Mucosa of rectum (tissue), 2 donors: ENCODE measurements around the gene GLT1D1.

Source experiments
- H3K27ac ChIP-seq, 2 donors: one replicate each; pipeline ENCODE4 v1.7.0; 2013; ENCODE audit warnings: inconsistent platforms in 2 of 2, low read depth in 2 of 2, low read length in 2 of 2
- H3K27me3 ChIP-seq, 2 donors: one replicate each; pipeline ENCODE4 v1.7.0; 2013; ENCODE audit warnings: low read length in 2 of 2; ENCODE audit not compliant: control insufficient read depth in 2 of 2, insufficient read depth in 2 of 2
- H3K36me3 ChIP-seq, 2 donors: one replicate each; pipeline ENCODE4 v1.7.0; 2013; ENCODE audit warnings: low read length in 2 of 2; ENCODE audit not compliant: control insufficient read depth in 2 of 2, insufficient read depth in 2 of 2
- H3K4me1 ChIP-seq, 2 donors: one replicate each; pipeline ENCODE4 v1.7.0; 2013; ENCODE audit warnings: low read length in 2 of 2, mild to moderate bottlenecking in 1 of 2; ENCODE audit not compliant: control insufficient read depth in 2 of 2, insufficient read depth in 2 of 2
- H3K4me3 ChIP-seq, 2 donors: one replicate each; pipeline ENCODE4 v1.7.0; 2013; ENCODE audit warnings: low read length in 2 of 2
- H3K9ac ChIP-seq, 2 donors: one replicate each; pipeline ENCODE4 v1.7.0; 2013; ENCODE audit warnings: low read length in 2 of 2, low read depth in 1 of 2, mild to moderate bottlenecking in 1 of 2
- H3K9me3 ChIP-seq, 2 donors: one replicate each; pipeline ENCODE4 v1.7.0; 2013; ENCODE audit warnings: low read length in 2 of 2; ENCODE audit not compliant: control insufficient read depth in 2 of 2
- donor health status: healthy.
- donor health status: Normal muscosa, but diverticular disease.

GLT1D1 gene

DNA sequence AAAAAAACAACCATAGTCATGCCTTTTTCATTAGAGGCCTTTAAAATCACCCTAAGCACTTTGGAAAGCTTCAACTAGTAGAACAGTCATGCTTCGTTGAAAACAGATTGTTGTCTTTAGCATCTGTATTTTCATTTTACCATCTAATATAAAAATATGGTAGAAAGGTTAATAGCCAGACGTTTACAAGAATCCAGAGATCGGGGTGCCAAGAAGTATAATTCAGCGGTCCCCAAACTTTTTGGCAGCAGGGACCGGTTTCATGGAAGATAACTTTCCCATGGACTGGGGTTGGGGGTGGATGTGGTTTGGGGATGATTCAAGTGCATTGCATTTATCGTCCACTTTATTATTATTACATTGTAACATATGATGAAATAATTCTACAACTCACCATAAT lies 138.4 kb downstream of the GLT1D1 start:
- Histone ChIP-seq H3K4me1 (no peaks in the 10 kb centered on the region), H3K4me3 (no peak overlapping the region), H3K9me3 (no peaks in the 10 kb centered on the region), H3K27ac (no peak overlapping the region), H3K9ac (no peak overlapping the region), H3K27me3 (no peaks in the 10 kb centered on the region), H3K36me3 (no peaks in the 10 kb centered on the region)

DNA sequence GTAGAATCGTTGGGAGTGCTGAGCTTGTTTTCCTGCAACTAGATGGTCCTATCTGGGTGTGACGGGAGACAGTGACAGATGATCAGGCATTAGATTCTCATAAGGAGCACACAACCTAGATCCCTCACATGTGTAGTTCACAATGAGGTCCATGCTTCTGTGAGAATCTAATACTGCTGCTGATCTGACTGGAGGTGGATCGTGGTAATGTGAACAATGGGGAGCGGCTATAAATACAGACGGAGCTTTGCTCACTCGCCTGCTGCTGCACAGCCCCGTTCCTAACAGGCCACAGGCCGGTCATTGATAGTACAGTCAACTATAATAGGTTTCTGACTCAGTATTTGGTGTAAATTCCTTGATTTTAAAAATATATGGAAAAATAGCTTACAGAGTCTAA lies 138.8 kb downstream of the GLT1D1 start:
- Histone ChIP-seq H3K9ac (no peak overlapping the region), H3K27ac (no peak overlapping the region), H3K4me3 (no peak overlapping the region), H3K4me1 (no peaks in the 10 kb centered on the region), H3K27me3 (no peaks in the 10 kb centered on the region), H3K36me3 (no peaks in the 10 kb centered on the region), H3K9me3 (no peaks in the 10 kb centered on the region)

DNA sequence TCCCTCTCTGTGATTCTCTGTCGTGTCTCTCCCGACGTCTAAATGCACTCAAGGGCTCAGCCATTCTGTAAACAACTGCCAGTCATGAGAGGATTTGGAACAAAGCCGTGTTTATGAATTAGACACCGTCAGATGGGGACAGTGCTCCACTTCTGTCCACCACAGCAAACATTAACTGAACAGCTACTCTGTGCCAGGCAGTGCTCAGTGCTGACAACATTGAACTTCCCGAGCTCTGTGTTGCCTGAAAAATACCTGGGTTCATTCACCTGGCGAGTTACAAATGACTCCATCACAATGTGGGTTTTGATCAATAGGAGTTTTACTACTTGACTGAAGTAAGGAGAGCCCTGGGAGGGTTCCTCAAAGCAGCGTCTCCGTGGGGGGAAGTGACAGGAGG lies 139.3 kb downstream of the GLT1D1 start:
- H3K4me3 ChIP-seq = no peak overlapping the region
- no peak overlapping the region for H3K27ac ChIP-seq
- no peaks in the 10 kb centered on the region for H3K27me3 ChIP-seq
- H3K36me3 ChIP-seq = no peaks in the 10 kb centered on the region
- H3K4me1 ChIP-seq = no peaks in the 10 kb centered on the region
- H3K9me3 ChIP-seq = no peaks in the 10 kb centered on the region
- H3K9ac ChIP-seq = no peak overlapping the region

DNA sequence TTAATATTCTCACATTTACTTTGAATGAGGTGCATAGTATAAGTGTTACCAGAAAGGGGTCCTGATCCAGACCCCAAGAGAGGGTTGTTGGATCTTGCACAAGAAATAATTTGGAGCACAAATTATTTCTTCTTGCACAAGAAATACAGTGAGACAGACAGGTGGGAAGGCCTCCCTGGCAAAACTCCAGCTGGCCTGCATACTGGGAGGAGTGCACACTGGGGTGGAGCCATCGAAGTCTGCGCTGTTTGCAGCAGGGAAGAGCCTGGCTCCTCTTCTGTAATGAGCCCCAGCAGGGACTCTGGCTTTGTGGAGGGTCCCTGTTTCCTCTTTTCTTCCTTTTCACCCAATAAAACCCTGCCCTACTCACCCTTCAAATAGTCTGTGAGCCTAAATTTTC lies 141.6 kb downstream of the GLT1D1 start:
- Histone ChIP-seq H3K36me3 (no peaks in the 10 kb centered on the region), H3K9ac (no peak overlapping the region), H3K4me3 (no peak overlapping the region), H3K9me3 (peaks cover 0 to 4% of the 10 kb centered on the region in 2 donors), H3K27me3 (no peaks in the 10 kb centered on the region), H3K27ac (no peak overlapping the region), H3K4me1 (no peaks in the 10 kb centered on the region)

DNA sequence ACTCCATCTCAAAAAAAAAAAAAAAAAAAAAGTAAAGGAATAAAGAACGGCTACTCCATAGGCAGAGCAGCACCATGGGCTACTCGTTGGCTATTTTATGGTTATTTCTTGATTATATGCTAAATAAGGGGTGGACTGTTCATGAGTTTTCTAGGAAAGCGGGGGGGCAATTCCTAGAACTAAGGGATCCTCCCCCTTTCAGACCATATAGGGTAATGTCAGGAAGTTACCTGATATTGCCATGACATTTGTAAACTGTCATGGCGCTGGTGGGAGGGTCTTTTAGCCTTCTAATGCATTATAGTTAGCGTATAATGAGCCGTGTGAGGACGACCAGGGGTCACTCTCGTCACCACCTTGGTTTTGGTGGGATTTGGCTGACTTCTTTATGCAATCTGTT lies 142.3 kb downstream of the GLT1D1 start:
- no peak overlapping the region for H3K9ac ChIP-seq
- H3K4me3 ChIP-seq = no peak overlapping the region
- no peaks in the 10 kb centered on the region for H3K4me1 ChIP-seq
- peaks cover 0 to 4% of the 10 kb centered on the region in 2 donors for H3K9me3 ChIP-seq
- no peaks in the 10 kb centered on the region for H3K36me3 ChIP-seq
- no peak overlapping the region for H3K27ac ChIP-seq
- no peaks in the 10 kb centered on the region for H3K27me3 ChIP-seq

DNA sequence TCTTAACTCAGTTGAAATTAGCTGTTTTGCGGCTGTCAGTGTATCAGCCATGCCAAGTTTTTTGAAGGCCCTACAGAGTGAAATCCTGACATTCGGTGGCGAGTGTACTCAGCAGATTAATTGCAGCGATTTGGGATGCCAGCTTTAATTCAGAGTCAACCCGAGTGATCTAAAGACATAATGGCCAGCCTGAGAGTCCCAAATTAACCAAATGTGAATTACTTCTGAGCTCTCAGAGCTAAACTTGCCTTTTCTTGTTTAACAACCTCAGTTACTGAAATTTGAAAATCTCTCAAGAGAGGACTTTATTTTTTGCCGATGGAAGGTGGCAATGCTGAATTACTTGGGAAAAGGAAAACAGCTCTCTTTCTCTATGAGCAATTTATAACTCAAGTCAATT lies 148.5 kb downstream of the GLT1D1 start:
- no peak overlapping the region for H3K27ac ChIP-seq
- H3K36me3 ChIP-seq = no peaks in the 10 kb centered on the region
- no peak overlapping the region for H3K4me3 ChIP-seq
- no peaks in the 10 kb centered on the region for H3K27me3 ChIP-seq
- peaks cover 0 to 4% of the 10 kb centered on the region in 2 donors for H3K9me3 ChIP-seq
- no peak overlapping the region for H3K9ac ChIP-seq
- no peaks in the 10 kb centered on the region for H3K4me1 ChIP-seq

DNA sequence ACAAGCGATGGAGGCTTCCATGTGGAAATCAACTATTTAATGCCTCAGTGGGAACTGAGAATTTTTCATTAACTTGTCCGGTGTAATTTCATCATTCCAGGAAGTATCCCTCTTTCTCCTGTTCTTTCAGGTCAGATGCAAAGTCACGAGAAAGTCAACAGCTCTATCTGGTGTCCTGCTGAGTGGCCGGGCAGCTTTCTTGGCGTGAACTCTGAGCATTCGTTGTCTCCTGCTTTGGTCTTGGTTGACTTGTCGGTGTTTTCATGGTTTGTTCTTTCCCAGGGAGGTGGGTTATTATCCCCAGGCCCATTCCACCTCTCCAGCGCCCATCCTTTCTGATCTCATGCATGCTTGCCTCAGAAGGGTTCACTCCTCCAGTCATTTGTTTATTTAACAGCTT lies 149.1 kb downstream of the GLT1D1 start:
- H3K27me3 ChIP-seq = no peaks in the 10 kb centered on the region

DNA sequence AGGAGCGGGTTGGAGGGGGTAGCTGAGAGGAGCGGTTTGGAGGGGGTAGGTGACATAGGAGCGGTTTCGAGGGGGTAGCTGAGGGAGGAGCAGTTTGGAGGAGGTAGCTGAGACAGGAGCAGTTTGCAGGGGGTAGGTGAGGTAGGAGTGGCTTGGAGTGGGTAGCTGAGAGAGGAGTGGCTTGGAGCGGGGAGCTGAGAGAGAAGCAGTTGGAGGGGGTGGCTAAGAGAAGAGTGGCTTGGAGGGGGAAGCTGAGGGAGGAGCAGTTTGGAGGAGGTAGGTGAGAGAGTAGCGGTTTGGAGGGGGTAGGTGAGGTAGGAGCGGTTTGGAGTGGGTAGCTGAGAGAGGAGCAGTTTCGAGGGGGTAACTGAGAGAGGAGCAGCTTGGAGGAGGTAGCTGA lies 152.1 kb downstream of the GLT1D1 start:
- no peaks in the 10 kb centered on the region for H3K4me1 ChIP-seq
- no peak overlapping the region for H3K9ac ChIP-seq
- H3K27ac ChIP-seq = no peak overlapping the region
- no peaks in the 10 kb centered on the region for H3K27me3 ChIP-seq
- no peaks in the 10 kb centered on the region for H3K9me3 ChIP-seq
- H3K4me3 ChIP-seq = no peak overlapping the region
- H3K36me3 ChIP-seq = no peaks in the 10 kb centered on the region

More for the DNA sequence above, 149.1 kb downstream of the GLT1D1 start:
- H3K4me3 ChIP-seq = no peak overlapping the region
- H3K9me3 ChIP-seq = peaks cover 0 to 4% of the 10 kb centered on the region in 2 donors
- no peak overlapping the region for H3K9ac ChIP-seq
- H3K27ac ChIP-seq = no peak overlapping the region
- no peaks in the 10 kb centered on the region for H3K36me3 ChIP-seq
- H3K4me1 ChIP-seq = no peaks in the 10 kb centered on the region

DNA sequence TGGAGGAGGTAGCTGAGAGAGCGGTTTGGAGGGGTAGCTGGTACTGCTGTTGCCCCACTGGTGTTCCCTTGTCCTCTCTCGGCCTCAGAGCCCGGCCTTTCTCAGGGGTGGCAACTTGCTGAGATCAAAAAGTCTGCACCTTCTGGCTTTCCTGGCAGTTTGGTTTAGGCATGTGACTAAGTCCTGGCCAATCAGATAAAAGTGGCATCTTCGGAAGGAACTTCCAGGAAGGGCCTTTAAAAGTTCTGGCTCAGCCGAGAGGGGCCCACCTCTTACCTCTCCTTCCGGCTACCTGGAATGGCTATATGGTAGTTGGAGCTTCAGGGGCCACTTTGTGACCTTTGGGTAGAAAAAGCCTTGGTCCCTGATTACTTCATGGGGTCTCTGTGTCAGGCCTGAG lies 152.6 kb downstream of the GLT1D1 start:
- H3K27ac ChIP-seq = no peak overlapping the region
- H3K4me1 ChIP-seq = no peaks in the 10 kb centered on the region
- no peak overlapping the region for H3K4me3 ChIP-seq
- H3K27me3 ChIP-seq = no peaks in the 10 kb centered on the region
- no peaks in the 10 kb centered on the region for H3K9me3 ChIP-seq
- H3K9ac ChIP-seq = no peak overlapping the region
- H3K36me3 ChIP-seq = no peaks in the 10 kb centered on the region

DNA sequence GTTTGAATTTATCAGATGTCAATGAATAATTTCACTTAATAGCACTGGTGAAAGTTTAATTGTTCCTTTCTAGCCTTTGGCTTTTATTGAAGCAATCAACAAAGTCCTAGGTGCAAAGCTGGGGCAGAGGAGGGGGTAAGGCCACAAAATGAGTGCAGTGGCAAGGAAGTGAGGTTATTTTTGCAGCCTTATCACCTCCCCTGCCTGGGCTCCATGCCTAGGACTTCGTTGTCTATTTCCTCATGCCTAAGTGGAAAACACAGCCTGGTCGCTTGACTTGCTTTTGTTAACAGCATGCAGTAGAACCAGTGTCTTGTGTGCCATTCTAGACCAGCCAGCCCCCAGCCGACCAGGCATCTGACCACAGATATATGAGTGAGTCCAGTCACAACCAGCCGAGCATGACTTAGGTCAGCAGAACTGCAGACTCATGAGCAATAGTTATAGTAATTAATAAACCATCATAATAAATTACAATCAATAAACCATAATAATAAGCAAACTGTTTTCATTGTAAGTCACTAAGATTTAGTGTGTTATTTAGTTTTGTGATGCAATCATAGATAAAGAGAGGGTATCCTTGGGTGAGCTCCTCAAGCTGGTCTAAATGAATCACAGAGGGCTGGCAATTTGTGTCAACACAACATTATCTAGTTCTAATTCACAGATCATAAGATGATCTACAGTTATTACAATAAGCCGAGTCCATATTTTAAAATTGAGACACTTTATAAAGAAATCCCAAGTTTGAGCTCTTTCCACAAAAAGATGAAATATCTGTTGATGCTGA lies 156.8 kb downstream of the GLT1D1 start:
- no peak overlapping the region for H3K27ac ChIP-seq
- no peaks in the 10 kb centered on the region for H3K27me3 ChIP-seq
- no peaks in the 10 kb centered on the region for H3K36me3 ChIP-seq
- H3K9ac ChIP-seq = no peak overlapping the region
- H3K4me1 ChIP-seq = no peaks in the 10 kb centered on the region
- H3K9me3 ChIP-seq = no peaks in the 10 kb centered on the region
- no peak overlapping the region for H3K4me3 ChIP-seq
